ENCODE results near the gene TBXA2R.
"Not testable (repeated sequence)": the region's sequence is repeated elsewhere in the genome, so short reads cannot be mapped to it uniquely, and the experiment has no call there.

Gene TBXA2R

DNA sequence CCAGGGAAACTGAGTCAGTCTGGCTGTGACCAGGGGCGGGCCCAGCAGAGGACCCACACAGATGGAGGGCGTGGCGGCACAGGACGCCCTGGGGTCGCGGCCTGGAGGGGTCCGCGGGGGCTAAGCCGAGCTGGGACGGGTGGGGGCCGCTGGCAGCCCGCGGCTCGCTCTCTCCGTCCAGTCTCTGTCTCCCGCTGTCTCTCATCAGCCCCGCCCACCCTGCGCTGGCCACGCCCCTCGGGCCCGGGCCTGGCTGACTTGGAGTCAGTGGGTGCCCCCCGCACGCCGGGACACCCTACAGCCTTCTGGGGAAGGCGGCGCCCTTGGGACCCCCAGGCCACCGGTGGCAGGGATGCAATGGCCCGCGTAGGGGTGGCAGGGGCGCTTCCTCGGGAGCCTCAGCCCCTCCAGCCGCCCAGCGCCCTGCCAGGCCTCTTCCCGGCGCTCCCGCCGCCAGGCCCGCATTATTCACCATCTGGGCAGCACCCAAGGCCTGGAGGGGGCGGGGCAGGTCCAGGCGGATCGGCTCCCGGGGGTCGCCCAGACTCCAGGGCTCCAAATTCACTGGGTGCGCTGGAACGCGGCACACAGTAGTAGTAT lies at the start of gene TBXA2R:
TSS of gene TBXA2R (minus strand) at position 186 of the 600 bp plus-strand sequence. CDS start 6,241 bp downstream, outside the sequence.
- DNase-seq = peak in 1 of 2 experiments; percentile 44

DNA sequence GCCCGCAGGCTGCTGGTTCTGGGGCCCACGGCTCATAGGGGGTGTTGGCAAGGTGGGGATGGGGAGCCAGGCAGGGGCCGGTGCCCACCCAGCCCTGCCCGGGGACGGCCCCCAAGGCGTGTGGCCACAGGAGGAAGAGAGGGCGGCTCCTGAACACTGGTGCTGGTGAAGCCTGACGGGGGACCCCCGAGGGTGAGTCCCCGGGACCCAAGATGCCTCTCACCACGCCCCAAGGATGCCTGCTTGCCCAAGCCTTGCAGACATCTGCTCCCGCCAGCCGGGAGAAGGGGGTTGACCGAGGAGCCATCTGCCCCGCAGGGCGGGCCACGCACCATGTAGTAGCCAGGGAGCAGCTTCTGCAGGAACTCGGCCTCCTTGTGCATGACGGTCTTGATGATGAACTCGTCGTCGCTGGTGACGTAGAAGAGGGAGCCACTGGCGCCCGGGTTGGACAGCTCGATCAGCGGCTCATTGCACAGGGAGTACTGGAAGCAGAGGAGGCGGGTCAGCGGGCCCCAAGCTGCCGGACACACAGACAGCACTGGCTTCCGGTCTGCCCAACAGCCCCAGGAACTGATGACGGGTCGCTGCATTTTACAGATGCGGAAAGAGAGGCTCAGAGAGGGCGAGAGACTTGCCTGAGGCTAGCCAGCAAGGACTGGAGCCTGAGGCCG lies 49.5 kb upstream of the TBXA2R start:
- no peak for DNase-seq

DNA sequence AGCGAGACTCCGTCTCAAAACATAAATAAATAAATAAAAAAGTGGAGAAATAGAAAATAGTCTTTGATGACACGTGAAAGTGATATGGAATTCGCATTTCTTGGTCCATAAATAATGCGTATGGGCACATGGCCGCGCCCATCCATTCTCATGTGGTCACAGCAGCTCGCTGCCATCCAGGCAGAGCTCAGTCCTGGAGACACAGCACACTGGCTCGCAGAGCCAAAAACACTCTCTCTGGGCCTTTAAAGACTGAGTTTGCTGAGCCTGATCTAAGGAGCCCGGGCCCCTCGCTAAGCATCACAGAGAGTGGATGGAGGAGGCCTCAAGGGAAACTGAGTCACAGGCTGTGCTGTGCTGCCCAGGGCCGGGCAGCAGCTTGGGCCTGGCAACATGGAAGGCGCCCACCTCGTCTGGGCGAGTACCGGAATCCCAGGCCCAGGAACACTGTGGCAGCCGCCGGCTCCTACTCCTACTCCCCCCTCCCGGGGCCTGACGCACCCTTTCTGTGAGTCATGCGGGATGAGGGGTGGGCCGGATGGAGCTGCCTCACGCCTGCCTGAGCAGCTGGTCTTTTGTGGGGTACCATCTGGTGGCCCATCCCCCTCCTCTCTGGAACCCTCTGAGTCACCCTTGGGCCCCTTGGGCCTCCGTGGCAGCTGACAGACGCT lies 48.9 kb upstream of the TBXA2R start:
- DNase-seq = no peak

DNA sequence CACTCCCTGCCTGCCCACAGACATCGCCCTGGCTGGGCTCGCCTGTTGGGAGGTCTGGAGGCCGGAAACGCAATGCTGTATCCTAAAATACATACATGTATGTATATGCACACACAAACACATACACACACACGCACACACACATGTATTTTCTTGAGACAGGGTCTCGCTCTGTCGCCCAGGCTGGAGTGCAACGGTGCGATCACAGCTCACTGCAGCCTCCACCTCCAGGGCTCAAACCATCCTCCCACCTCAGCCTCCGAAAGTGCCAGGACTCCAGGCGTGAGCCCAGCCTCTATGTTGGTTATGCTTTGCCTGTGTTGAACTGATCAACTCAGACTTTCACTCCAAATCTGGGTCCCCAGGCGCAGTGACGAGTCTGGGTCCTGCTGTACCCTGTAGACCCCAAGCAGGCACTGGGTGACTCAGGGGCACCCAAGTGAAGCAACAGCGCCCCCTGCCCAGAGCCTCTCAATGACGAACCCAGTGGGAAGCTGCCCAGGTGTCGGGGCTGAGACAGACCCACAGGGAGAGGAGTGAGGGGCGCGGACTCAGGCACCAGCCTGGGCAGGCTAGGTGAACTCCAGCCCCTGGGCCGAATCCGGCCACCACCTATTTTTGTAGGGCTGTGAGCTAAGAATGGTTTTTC lies 47.3 kb upstream of the TBXA2R start:
- no peak for DNase-seq

DNA sequence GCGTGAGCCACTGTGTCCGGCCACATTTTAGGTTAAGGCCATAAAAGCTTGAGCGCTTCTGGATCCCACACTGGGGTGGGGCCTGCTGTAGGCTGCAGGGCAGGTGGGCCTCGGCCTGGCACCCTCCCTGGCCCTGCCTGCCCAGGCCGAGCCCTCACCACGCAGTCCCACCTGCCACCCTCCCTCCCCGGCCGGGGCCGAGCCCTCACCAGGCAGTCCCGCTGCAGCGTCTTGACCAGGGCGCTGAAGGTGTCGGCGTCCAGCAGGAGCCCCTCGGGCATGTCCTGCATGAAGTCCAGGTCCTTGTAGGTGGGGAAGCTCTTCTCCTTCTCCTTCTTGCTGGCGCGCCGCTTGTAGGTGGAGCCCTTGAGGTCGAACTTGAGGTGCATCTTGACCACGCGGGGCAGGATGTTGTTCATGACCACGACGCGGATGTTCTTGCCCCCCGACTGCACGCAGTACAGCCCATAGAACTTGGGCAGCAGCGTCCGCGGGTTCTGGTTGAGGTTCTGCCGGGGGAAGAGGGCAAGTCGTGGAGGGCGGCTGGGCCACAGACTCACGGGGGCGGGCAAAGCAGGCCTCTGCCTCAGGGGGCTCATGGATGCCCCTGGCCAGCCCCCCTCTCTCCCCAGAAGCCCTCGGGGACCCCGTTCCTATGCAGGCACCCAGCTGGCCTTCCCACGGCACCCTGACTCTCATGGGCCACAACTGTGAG lies 46.6 kb upstream of the TBXA2R start:
- no peak for DNase-seq

DNA sequence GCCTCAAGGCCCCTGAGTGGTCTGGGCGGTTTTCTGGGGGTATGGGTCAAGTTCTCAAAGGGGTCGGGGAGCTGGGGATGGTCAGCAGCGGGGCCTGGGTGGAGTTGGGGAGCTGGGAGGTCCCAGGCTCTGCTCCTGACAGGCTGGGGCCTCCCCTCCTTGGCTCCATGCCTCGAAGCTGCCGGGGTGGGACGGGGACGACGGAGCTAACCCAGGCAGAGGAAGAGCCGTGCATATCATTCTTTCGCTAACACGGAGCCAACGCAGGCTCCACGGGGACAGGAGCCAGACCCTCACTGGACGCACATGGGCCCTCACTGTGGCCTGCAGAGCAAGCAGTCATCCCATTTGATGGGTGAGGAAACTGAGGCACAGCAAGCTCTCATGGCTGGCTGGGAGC lies 45.7 kb upstream of the TBXA2R start:
- DNase-seq = no peak

DNA sequence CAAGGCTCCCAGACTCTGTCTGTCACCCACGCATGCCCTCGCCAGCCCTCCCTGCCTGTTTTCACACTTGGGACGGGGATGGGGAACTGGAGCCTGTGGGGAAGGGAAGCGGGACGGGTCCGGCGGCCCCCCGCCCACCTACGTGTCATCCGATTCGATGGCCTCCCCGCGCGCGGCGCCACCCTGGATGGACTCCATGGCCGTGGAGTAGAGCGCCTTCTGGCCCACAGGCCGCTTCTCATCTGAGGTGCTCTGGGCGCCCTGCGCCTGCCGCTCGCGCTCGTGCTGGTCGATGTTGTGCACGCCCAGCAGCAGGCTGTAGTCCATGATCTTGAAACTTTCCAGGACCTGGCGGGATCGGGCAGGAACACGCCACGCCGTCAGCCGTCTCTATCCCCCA lies 45.0 kb upstream of the TBXA2R start:
- DNase-seq = no peak

DNA sequence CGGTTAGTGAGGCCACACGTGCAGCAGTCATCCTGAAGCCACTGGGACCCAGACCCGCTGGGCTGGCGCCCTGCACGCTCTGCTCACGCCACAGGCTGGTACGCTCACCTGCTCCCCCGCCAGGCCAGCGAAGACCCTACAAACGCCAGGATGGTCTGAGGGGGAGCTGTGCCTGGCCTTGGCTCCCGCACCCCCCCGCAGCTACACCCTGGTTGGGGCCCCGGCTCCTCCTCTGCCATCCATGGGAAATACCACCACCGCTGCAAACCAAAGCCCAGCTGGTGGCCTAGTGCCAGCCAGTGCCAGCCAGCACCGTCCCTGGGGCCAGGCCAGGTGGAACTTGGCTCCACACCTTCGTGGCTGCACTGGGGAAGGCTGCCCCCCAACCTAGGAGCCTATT lies 43.2 kb upstream of the TBXA2R start:
- no peak for DNase-seq

DNA sequence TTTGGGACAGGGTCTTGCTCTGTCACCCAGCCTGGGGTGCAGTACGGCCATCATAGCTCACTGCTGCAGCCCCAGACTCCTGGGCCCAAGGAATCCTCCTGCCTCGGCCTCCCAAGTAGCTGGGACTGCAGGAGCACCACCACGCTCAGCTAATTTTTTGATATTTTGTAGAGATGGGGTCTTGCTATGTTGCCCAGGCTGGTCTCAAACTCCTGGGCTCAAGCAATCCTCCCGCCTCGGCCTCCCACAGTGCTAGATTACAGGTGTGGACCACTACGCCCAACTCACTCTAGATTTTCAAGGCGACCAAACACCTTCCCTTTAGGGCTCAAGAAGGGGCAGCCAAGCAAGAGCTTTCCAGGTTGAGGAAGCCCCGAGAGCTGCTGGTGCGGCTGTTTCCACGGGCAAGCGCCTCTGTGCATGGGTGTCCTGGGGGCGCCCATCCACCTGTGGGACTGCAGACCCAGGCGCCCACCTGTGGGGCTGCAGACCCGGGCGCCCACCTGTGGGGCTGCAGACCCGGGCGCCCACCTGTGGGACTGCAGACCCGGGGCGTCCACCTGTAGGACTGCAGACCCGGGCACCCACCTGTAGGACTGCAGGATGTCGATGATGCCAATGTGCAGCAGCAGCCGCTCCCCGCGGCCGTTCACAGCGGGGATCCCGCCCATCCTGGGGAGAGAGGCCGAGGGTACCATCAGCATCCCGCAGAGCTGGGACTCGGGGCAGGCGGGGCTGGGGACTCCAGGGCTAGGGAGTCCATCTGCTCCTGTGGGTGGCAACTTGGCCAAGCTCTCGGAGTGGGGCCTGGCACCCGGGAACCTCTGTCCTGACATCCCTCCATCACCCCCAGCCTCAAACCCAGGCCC lies 41.6 kb upstream of the TBXA2R start:
- DNase-seq = no peak

DNA sequence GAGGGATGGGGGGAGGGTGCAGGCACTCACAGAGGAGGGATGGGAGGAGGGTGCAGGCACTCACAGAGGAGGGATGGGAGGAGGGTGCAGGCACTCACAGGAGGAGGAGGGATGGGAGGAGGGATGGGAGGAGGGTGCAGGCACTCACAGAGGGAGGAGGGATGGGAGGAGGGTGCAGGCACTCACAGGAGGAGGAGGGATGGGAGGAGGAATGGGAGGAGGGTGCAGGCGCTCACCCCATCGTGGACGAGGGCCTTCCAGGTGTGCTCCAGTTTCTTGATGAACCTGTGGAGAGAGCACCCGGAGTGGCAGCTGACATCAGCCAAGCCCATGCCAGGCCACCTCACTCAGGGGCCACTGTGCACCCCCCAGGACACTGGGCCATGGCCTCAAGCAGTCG lies 40.4 kb upstream of the TBXA2R start:
- not testable (repeated sequence) for DNase-seq

DNA sequence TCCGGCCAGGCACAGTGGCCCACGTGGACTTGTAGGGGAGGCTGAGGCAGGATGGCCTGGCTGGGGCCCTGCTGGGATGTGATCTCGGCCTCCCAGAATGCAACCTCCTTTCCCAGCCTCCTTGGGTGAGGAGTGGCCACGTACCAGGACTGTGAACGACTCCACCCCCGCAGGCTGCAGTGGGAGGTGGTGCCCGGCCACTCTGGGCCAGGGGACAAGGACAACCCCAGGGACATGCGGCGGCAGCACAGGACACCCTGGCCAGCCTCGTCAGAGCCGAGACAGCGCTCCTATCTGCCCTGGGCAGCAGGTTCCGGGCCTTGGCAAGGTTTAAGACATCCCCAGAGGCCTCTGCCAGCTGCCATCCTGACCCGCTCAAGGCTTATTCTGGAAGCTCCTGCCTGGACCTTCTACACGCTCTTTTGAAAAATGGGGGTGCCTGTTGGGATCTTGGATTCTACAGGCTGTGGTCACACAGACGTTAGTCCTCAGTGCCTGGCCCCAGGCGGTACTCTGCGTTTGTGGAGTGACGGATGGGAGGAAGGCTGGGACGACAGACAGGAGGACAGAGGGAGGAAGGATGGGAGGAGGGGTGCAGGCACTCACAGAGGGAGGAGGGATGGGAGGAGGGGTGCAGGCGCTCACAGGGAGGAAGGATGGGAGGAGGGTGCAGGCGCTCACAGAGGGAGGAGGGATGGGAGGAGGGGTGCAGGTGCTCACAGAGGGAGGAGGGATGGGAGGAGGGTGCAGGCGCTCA lies 39.8 kb upstream of the TBXA2R start:
- no peak for DNase-seq

DNA sequence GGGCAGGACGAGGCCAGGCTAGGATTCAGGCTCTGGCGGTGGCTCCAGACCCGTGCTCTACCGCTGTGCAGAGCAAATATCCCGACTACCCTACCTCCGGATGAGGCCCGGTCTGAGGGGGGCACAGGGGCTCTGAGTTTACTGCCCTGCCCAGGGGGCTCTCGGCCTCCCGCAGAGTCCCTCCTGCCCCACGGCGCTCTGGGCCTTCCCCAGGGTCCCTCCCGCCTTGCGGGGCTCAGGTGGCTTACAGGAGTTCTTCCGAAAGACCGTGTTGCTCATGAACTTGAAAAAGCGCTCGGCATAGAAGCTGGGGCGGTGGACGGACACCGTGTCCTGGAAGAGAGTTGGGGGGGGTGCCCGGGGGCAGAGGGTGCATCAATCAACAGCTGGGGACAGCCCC lies 39.1 kb upstream of the TBXA2R start:
- DNase-seq = no peak

DNA sequence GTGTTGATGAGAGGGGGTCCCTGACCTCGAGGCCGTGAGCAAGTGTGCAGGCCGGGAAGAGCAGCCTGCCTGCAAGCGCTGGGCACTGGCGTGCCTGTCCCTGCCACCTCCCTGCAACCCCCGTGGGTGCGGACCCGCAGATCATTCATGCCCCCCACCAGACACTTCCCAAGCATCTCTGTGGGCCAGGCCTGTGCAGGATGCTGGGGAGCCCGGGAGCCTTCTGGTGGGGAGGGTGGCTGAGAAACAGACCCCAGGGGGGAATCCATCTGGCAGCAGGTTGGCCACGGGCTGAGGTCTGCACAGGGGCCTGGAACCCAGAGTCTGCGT lies 38.4 kb upstream of the TBXA2R start:
- no peak for DNase-seq

DNA sequence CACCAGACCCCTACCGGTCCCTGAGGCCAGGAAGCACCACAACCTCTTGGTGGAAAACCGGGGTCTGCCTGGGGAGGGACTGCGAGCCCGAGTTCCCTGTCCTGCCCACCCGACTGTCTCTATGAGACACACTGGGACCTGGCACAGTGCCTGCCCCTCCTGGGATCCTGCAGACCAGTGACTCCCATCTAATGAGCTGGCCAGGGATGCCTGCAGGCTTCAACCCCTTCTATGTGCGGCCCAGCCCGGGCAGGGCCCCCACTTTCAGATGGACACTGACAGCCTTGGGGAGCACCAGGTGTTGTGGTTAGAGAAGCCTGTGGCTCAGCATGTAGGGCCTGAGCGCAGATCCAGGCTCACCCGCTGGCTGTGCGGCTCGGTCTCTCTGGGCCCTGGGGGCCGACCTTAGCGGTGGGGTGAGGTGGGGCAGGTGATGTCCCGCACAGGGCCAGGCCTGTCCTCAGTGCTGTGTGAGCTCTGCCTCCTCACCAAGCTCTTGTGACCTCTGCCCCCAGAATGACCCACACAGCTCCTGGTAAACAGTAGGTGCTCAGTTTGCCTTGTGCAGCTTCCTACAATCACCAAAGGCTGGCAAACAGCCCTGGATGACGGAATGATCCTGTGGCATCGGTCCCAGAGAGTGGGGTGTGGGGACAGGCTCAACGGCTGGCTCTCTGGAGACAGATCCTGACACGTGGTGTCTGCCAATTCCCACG lies 37.8 kb upstream of the TBXA2R start:
- DNase-seq = no peak

DNA sequence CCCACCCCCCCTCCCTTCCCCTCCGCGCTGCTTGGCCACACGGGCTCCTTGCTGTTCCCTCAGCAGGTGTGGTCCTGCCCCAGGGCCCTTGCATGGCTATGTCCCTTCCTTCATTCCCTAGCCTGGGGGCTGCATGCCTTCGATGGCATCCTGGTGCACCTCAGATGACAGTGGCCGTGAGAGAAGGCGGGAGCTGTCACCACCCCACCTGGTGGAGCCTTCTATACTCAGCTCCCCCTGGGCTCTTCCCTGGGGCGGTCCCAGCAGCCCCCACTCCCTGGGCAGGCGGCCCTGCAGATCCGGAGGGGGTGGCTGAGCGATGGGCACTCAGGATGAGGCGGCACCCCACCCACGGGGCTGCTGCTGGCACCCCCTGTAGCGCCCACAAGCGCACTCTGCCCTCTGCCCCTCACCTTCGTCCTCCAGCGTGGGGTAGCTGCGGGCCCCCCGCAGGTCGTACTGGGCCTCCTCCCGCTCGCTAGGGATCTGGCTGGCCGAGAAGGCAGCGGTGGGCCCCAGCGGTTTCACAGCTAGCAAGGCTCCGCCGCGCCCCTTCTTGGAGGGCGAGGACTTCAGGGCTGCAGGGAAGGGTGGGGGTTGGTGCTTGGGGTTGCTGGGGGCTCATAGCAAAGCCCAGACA lies 37.1 kb upstream of the TBXA2R start:
- DNase-seq = no peak

DNA sequence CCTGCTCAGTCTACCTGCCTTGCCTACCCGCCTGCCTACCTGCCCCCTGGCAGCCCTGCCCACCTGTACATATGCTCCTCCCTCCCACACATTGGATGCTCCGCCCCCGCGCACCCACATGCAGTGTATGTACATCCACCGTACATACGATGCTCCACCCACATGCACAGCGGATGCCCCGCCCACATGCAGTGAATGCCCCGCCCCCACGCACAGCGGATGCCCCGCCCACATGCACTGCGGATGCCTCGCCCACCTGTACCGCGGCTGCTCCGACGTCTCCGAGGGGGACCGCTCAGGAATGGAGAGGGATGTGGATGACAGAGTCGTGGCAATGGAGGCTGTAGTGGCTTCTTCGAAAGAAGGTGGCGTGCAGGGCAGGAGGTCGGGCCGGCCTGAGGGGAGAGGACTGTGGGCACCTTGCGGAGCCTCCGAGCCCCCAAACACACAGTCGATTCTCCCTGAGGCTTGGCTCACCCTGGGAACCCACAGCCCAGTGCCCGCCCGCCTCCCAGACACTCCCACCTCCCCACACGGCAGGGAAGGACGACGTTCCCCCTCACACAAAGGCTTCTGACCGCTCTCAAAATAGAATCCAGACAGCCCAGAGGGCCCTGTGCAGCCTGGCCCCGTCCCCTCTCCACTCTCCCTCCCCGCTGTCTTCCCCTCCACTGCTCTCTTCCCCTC lies 36.5 kb upstream of the TBXA2R start:
- peak; percentile 88 to 93 for DNase-seq

DNA sequence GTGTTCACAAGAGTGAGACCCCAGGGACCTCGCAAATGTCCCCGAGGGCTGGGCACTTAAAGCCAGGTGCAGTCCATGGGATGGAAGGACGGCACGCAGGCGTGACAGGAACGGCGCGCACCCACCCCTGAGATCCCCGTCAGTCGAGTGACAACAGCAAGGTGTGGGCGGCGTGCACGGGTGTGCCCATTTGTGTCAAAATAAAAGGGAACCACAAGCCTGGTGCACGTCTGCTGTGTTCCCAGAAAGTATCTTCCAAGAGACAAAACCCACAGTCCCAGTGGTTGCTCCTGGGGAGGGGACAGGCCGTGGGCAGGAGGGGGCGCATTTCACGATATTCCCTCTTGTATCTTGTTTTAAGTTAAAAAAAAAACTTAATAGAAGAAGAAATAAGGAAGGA lies 35.6 kb upstream of the TBXA2R start:
- DNase-seq = no peak

DNA sequence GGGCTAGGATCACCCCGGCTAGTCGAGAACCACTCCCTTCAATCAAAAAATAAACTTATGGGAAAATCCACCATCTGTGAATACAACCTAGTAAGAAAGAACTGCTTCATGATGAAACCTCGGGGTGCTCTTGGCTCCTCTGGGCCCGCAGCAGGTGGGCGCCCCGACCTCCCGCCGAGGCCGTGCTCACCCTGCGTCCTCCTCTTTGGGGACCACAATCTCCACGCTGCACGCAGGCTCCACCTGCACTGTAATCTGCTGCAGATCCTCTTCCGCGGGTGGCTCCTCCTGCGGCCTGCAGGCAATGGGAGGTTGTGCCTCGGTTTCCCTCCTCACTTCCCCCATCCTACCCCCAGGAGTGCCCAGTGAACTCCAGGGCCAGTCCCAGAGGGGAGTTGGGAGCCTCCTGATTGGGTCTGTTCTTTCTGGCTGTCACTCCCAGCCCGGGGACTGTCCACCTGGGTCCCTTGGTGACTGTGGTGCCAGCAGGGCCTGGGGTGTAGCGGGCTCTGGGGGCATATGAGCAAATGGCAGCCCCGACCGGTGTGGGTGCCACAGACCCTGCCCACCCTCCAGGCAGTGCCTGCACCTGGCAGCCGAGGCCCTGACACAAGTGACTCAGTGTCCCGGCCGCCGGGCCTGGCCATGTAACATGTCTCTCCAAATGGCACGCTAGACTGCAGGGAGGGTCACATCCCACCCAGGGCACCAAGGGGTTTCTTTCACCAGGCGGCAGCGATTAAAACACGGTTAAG lies 35.0 kb upstream of the TBXA2R start:
- DNase-seq = no peak

DNA sequence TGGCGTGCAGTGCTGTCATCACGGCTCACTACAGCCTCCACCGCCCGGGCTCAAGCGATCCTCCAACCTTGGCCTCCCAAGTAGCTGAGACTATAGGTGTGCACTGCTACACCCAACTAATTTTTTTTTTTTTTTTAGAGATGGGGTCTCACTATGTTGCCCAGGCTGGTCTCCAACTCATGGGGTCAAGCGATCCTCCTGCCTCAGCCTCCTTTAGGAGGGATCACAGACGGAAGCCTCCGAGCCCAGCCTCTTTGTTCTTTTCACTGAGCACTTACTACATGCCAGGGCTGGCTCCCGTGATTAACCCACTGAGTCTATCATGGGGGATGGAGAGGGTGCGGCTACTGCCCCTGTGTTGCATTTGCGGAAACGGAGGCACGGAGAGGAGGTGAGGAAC lies 32.8 kb upstream of the TBXA2R start:
- DNase-seq = no peak
